K562 (cell line): ENCODE results near the gene CD44. TPM values are rescaled to one million over a fixed set of nuclear protein-coding genes. Genes with fewer than 3 reads are reported as not detected.

ENCODE experiments used
- ATAC-seq: fragments of 200-7000 bp; cut with Tn5 transposase; 3 replicates; pipeline ENCODE4 v1.9.1; 2020; ENCODE audit warnings: moderate library complexity
- BruUV-seq: library from RNA; stranded (reverse); fragments of 400-500 nt; replicated peaks from 2 replicates; lab custom pipeline; 2021; lab: Mats Ljungman, UMichigan
- CTCF ChIA-PET: fragments of 300-600 bp; formaldehyde crosslinking; extraction: SDS; loops from one replicate; lab custom pipeline; 2021; ENCODE audit warnings: low intra/inter-chr PET ratio; lab: Yijun Ruan, JAX
- POLR2A ChIA-PET: fragments of 300-600, 350-650 bp; sonication (Branson Sonifier 250); formaldehyde crosslinking; extraction: SDS; loops from one replicate; lab custom pipeline; 2021; ENCODE audit warnings: antibody characterized with exemption, inconsistent platforms; lab: Yijun Ruan, JAX
- DNase-seq, 4 experiments: peaks; one replicate each; pipeline versions ENCODE4 v3.0.0 to v3.0.0-alpha.2; 2011 to 2018; ENCODE audit warnings: low spot score in 3 of 4, mixed read lengths in 3 of 4; ENCODE audit errors: extremely low read depth in 1 of 4
- FAIRE-seq: peaks from 2 replicates; lab custom pipeline; 2011; peaks lifted over from hg19 to GRCh38; lab: Jason Lieb, UNC
- H2AFZ ChIP-seq: 2 replicates; pipeline ENCODE4 v1.6.0; 2011; ENCODE audit warnings: low read depth, low read length, control low read depth, inconsistent platforms
- H3K27ac ChIP-seq: fragments of 200-600 bp; 3 replicates; pipeline ENCODE4 v1.8.0; 2011; ENCODE audit warnings: low read depth, mild to moderate bottlenecking, control low read depth, inconsistent platforms, low read length, moderate library complexity, mixed read lengths; ENCODE audit errors: extremely low read depth
- H3K27me3 ChIP-seq, 2 experiments: fragments of 300-600 bp in 1 of 2; 2 replicates in 1 of 2; 3 replicates in 1 of 2; pipeline versions ENCODE4 v1.6.0 to v1.8.0; 2011; ENCODE audit warnings: inconsistent platforms in 2 of 2, low read length in 2 of 2, mild to moderate bottlenecking in 1 of 2, mixed read lengths in 1 of 2, moderate library complexity in 1 of 2; ENCODE audit not compliant: control insufficient read depth in 2 of 2, insufficient read depth in 2 of 2
- H3K36me3 ChIP-seq: fragments of 300-600 bp; 3 replicates; pipeline ENCODE4 v1.8.0; 2011; ENCODE audit warnings: mild to moderate bottlenecking, low read length, inconsistent platforms; ENCODE audit not compliant: control insufficient read depth, insufficient read depth
- H3K4me1 ChIP-seq, 2 experiments: fragments of 200-600 bp in 1 of 2; replicated peaks in 1 of 2; 2 replicates in 1 of 2; 3 replicates in 1 of 2; pipeline versions ENCODE4 v1.5.1 to v1.8.0; 2011; ENCODE audit warnings: inconsistent platforms in 2 of 2, low read length in 2 of 2, mild to moderate bottlenecking in 1 of 2, mixed read lengths in 1 of 2, moderate library complexity in 1 of 2; ENCODE audit not compliant: control insufficient read depth in 2 of 2, insufficient read depth in 2 of 2
- H3K4me2 ChIP-seq: 2 replicates; pipeline ENCODE4 v1.6.1; 2011; ENCODE audit warnings: low read length, control low read depth, inconsistent platforms, mixed read lengths; ENCODE audit not compliant: insufficient read depth
- H3K4me3 ChIP-seq: fragments of 200-600 bp; sonication (generic), shearing (Covaris generic); 2 replicates; pipeline ENCODE4 v1.5.1; 2016; ENCODE audit warnings: control low read depth, inconsistent platforms
- H3K79me2 ChIP-seq: fragments of 200-600 bp; 3 replicates; pipeline ENCODE4 v1.8.0; 2011; ENCODE audit warnings: low read length, inconsistent platforms; ENCODE audit not compliant: control insufficient read depth, insufficient read depth
- H3K9ac ChIP-seq, 2 experiments: 2 replicates each; pipeline versions ENCODE4 v1.6.0 to v1.6.1; 2011; ENCODE audit warnings: low read depth in 2 of 2, low read length in 2 of 2, control low read depth in 1 of 2, inconsistent platforms in 1 of 2, mild to moderate bottlenecking in 1 of 2, mixed read lengths in 1 of 2; ENCODE audit not compliant: insufficient read depth in 1 of 2
- H3K9me1 ChIP-seq: one replicate; pipeline ENCODE4 v1.6.0; 2011; ENCODE audit warnings: inconsistent platforms, mild to moderate bottlenecking, low read length, moderate library complexity; ENCODE audit not compliant: control insufficient read depth, insufficient read depth
- H3K9me3 ChIP-seq: replicated peaks from 2 replicates; pipeline ENCODE4 v1.5.1; 2011; ENCODE audit warnings: low read depth, low read length, inconsistent platforms; ENCODE audit not compliant: control insufficient read depth, insufficient read depth
- H4K20me1 ChIP-seq: replicated peaks from 2 replicates; pipeline ENCODE4 v1.6.1; 2011; ENCODE audit warnings: low read length, inconsistent platforms, mixed read lengths; ENCODE audit not compliant: control insufficient read depth, insufficient read depth
- MAFF ChIP-seq: IDR thresholded peaks from 2 replicates; pipeline ENCODE4 v1.6.1; 2012; ENCODE audit warnings: low read length, improper control_type of control experiment
- RFX5 ChIP-seq: IDR thresholded peaks from 2 replicates; pipeline ENCODE4 v1.6.1; 2011; ENCODE audit warnings: low read depth, mild to moderate bottlenecking, improper control_type of control experiment, low read length
- SAP30 ChIP-seq: fragments of 200-600 bp; sonication (generic); IDR thresholded peaks from 2 replicates; pipeline ENCODE4 v1.6.1; 2012; ENCODE audit warnings: borderline replicate concordance, low read depth, mild to moderate bottlenecking, moderate library complexity, low read length, control low read depth, inconsistent platforms; ENCODE audit not compliant: insufficient read depth, poor library complexity, severe bottlenecking
- ZFPM2 ChIP-seq: fragments of 250-450 bp; sonication (Bioruptor Pico); IDR thresholded peaks from 2 replicates; pipeline ENCODE4 v1.5.1; 2022; ENCODE audit warnings: mild to moderate bottlenecking
- WGBS: fragments of 100-300 bp; shearing (Covaris generic); methylation state at CpG from one replicate; pipeline ENCODE4 v1.1.6; 2016; ENCODE audit warnings: low coverage, mixed read lengths; ENCODE audit not compliant: insufficient coverage; ENCODE audit errors: missing lambda C conversion rate; 5-methylcytosine and 5-hydroxymethylcytosine counted together
- in situ Hi-C: fragments of 300-500 bp; cut with MboI; formaldehyde crosslinking; loops from 4 replicates; pipeline ENCODE4 v1.15.0; 2018; ENCODE audit warnings: inconsistent platforms, mixed read lengths
- intact Hi-C: fragments of 100-400 bp; cut with micrococcal nuclease; formaldehyde crosslinking; loops from 2 replicates; pipeline ENCODE4 v1.14.2; 2022
- polyA plus RNA-seq, 8 experiments: library from polyadenylated mRNA; depleted of rRNA in 4 of 8; stranded (reverse) in 5 of 8; unstranded in 3 of 8; fragments of >200 nt; fragmentation: Nextera tagmentation in 2 of 8; fragmentation: Illumina TruSeq in 1 of 8; extraction: Ambion mirVana in 2 of 8; extraction: Trizol in 1 of 8; gene quantifications; 2 replicates each; pipeline versions ENCODE4 v1.2.1 to v1.2.3, GENCODE V29; 2011 to 2014; ENCODE audit warnings: inconsistent platforms in 1 of 8, missing spikeins in 1 of 8
- total RNA-seq, 7 experiments: library from RNA; depleted of rRNA in 6 of 7; stranded (reverse); fragments of >200 nt in 6 of 7; fragmentation: Illumina TruSeq in 2 of 7; extraction: Trizol in 2 of 7; gene quantifications; 2 replicates each; pipeline versions ENCODE4 v1.2.1 to v1.2.3, GENCODE V29; 2011 to 2021; ENCODE audit warnings: low replicate concordance in 1 of 7

CD44 gene
- total and polyA plus RNA-seq, 9 of the 15 experiments (the other 6 are each of a cell fraction or from before 2014, with no cell fraction given), result 1.2 to 13.9 (median 3.0) TPM

DNA sequence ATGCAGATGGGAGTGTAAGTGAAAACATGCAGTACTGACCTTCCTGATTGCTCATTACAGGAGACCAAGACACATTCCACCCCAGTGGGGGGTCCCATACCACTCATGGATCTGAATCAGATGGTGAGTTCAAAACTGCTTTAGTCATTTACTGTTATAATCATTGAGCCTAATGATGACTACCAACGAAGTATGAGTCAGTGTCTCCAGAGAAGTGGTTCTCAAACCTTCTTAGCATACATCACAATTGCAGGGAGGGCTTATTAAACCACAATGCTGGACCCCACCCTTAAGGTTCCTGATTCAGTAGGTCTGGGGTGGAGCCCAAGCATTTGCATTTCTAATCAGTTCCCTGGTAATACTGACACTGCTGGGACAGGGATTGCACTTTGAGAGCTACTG is 75.8 kb downstream of the CD44 start:
- no TSS peak for BruUV-seq
- no peak for FAIRE-seq
- no peak for DNase-seq
- POLR2A ChIA-PET, result no interaction called here
- H4K20me1 ChIP-seq, result no peaks in the 10 kb centered on the region; the same call in 1 of the 2 replicates
- intact Hi-C loops, result no loop called here
- no peak for TF ChIP-seq MAFF
- TF ChIP-seq ZFPM2, result no peak
- no peak for TF ChIP-seq RFX5
- TF ChIP-seq, all 486 proteins: peak for 0
- Histone ChIP-seq H3K9me3 (no peaks in the 10 kb centered on the region), H3K4me3 (no peak overlapping the region), H3K9me1 (no peaks in the 10 kb centered on the region), H3K36me3 (no peaks in the 10 kb centered on the region), H3K4me2 (no peak overlapping the region), H3K27me3 (peaks cover under 1 to 2% of the 10 kb centered on the region in 2 experiments; a peak in 2 of 5 replicates), H3K4me1 (no peaks in the 10 kb centered on the region), H3K79me2 (no peaks in the 10 kb centered on the region), H3K27ac (no peak overlapping the region), H2AFZ (no peak overlapping the region), H3K9ac (no peak overlapping the region)
- ATAC-seq, result no peak
- WGBS, result 0% methylated on average over 1 of the region's 1 CpG
- CTCF ChIA-PET, result no interaction called here
- in situ Hi-C loops, result no loop called here

DNA sequence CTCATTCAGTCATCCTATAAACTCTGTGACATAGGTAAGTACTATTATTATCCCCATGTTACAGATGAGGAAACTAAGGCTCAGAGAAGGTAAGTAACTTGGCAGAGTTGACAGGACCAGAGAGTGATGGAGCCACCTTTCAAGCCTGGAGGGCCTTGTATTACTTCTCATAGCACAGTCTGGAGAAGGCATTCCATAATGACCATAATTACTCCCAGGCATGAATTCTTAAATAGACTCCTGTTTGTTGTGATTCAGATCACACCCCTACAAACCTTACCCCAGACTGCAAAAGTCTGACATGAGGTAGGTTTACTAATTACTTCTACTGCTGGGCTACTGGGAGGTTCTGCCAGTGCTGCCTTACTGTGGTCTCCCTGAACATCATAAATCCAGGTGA is 77.0 kb downstream of the CD44 start:
- Histone ChIP-seq H3K4me2 (no peak overlapping the region), H4K20me1 (no peaks in the 10 kb centered on the region; the same call in 1 of the 2 replicates), H3K4me3 (no peak overlapping the region), H3K79me2 (no peaks in the 10 kb centered on the region), H2AFZ (no peak overlapping the region), H3K9me3 (no peaks in the 10 kb centered on the region), H3K36me3 (no peaks in the 10 kb centered on the region), H3K9ac (no peak overlapping the region), H3K9me1 (no peaks in the 10 kb centered on the region)
- ChIA-PET POLR2A (no interaction called here), CTCF (no interaction called here)
- no peak for DNase-seq
- intact Hi-C loops, result no loop called here
- TF ChIP-seq SAP30, result no peak
- TF ChIP-seq, all 486 proteins: peak for 0
- no TSS peak for BruUV-seq
- FAIRE-seq (no peak), ATAC-seq (no peak)
- H3K27ac ChIP-seq, result no peak overlapping the region
- H3K4me1 ChIP-seq, result no peaks in the 10 kb centered on the region
- in situ Hi-C loops, result no loop called here
- peaks cover 2 to 6% of the 10 kb centered on the region in 2 experiments; a peak in 2 of 5 replicates for H3K27me3 ChIP-seq
